ENCODE measurements around the gene SYT15B. TPM values are rescaled to one million over a fixed set of nuclear protein-coding genes. Genes with fewer than 3 reads are reported as not detected.
"Not testable (repeated sequence)": the region's sequence is repeated elsewhere in the genome, so short reads cannot be mapped to it uniquely, and the experiment has no call there.

The SYT15B gene
- total RNA-seq, 1 experiment from 2014 or later, result 0.05 TPM

DNA sequence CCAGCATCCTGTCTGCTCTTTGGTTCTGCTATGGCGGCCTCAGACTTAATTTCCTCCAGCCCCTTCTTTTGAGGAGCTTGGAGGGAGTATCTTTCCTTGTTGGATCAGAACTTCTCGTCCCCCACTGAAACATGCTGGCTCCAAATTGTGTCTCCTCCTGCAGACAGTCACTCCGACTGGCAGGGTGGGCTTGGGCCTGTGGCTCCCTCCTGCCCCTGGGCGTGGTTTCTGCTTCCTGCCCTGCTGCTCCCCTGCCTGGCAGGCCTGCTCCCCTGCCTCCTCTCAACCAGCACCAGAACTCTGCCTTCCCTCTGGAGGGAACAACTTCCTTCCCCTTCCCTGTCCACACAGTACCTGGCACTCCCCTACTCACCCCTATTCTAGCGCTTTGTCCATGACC, 3.8 kb upstream of the SYT15B start:
- CTCF ChIA-PET; POLR2A ChIA-PET; H3K27me3 ChIP-seq (ENCODE audit: control insufficient read depth, insufficient read depth, low read length); in situ Hi-C loops (cut with HindIII; ENCODE audit: low pct_unique_long_range_greater_than_20kb, low sequenced_read_pairs); H3K36me3 ChIP-seq (ENCODE audit: control insufficient read depth, insufficient read depth, low read length); H3K4me1 ChIP-seq (ENCODE audit: control insufficient read depth, insufficient read depth, low read length); BruUV-seq (replicated peaks); H3K9me3 ChIP-seq (ENCODE audit: control insufficient read depth, insufficient read depth, low read depth, low read length); H3K4me3 ChIP-seq (ENCODE audit: low read depth in 2 of 2, low read length in 2 of 2); DNase-seq (ENCODE audit: low read depth, low spot score); intact Hi-C loops (cut with micrococcal nuclease; ENCODE audit: unreplicated experiment); H3K27ac ChIP-seq (ENCODE audit: low read length); ATAC-seq: not testable (repeated sequence)

DNA sequence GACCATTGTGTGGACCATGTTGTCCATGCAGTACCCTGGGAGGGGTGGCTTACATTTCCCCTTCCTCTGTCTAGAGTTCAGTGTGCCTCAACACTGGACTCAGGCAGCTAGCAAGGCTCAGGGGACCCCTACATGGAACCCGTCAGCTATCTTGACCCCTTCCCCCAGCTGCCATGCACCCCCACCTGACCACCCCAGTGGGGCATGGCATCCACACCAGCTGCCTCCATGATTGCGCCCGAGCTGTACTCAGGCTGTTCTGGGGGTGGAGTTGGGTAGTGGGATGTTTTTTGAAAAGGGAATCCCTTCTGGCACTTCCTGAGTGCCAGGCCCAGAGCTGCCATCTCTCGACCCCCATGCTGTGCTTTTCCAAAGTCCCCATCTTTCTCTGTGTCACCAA, 1.8 kb upstream of the SYT15B start:
- H3K36me3 ChIP-seq (ENCODE audit: control insufficient read depth, insufficient read depth, low read length); H3K27ac ChIP-seq (ENCODE audit: low read length); intact Hi-C loops (cut with micrococcal nuclease; ENCODE audit: unreplicated experiment); POLR2A ChIA-PET; ATAC-seq; CTCF ChIA-PET; H3K4me1 ChIP-seq (ENCODE audit: control insufficient read depth, insufficient read depth, low read length); DNase-seq (ENCODE audit: low read depth, low spot score); H3K9me3 ChIP-seq (ENCODE audit: control insufficient read depth, insufficient read depth, low read depth, low read length); BruUV-seq (replicated peaks); H3K4me3 ChIP-seq (ENCODE audit: low read depth in 2 of 2, low read length in 2 of 2); in situ Hi-C loops (cut with HindIII; ENCODE audit: low pct_unique_long_range_greater_than_20kb, low sequenced_read_pairs); H3K27me3 ChIP-seq (ENCODE audit: control insufficient read depth, insufficient read depth, low read length): not testable (repeated sequence)

DNA sequence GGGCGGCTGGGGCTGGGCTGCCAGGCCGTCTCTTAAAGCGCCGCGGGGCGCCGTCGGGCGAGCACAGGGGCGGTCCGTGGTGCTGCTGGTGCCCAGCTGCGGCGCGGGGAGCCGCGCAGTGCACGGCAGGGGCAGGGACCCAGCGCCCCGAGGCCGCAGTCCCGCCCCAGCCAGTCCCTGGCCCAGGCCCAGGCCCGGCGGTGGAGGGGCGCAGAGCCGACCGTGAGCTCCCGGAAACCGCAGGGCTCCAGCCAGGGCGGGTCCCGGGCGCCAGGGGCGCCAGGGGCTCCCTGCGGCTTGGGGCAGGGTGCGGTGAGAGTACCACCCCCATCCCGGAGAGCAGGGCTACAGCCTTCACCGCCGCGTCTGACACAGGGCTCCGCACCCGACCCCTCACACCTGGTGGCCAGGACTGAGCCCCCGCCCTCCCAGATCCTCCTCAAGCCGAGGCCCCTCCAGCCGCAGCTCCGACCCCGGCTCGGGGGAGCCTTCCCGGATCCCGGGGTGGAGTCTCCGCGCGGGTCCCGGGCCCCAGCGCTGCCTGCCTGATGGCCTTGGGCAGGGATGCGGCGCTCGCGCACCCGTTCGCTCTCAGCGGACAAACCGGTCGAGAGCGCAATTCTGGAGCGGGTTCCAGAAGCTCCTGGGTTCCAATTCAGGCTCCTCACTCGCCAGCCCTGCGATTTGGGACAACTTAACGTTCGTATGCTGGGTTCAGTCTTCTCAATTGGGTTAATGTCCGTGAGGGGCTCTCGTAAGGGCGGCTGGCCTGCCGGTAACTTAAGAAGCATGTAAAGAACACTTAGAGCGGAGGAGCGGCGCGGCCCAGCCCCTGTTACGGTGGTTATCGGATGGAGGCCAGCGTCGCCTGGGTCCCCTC, 478 bp downstream of the SYT15B start:
- H3K4me1 ChIP-seq (ENCODE audit: control insufficient read depth, insufficient read depth, low read length); H3K27me3 ChIP-seq (ENCODE audit: control insufficient read depth, insufficient read depth, low read length); intact Hi-C loops (cut with micrococcal nuclease; ENCODE audit: unreplicated experiment); in situ Hi-C loops (cut with HindIII; ENCODE audit: low pct_unique_long_range_greater_than_20kb, low sequenced_read_pairs); H3K36me3 ChIP-seq (ENCODE audit: control insufficient read depth, insufficient read depth, low read length); H3K4me3 ChIP-seq (ENCODE audit: low read depth in 2 of 2, low read length in 2 of 2); H3K27ac ChIP-seq (ENCODE audit: low read length); DNase-seq (ENCODE audit: low read depth, low spot score); CTCF ChIA-PET; H3K9me3 ChIP-seq (ENCODE audit: control insufficient read depth, insufficient read depth, low read depth, low read length); POLR2A ChIA-PET; BruUV-seq (replicated peaks): not testable (repeated sequence)
- peak; percentile 47 for ATAC-seq

DNA sequence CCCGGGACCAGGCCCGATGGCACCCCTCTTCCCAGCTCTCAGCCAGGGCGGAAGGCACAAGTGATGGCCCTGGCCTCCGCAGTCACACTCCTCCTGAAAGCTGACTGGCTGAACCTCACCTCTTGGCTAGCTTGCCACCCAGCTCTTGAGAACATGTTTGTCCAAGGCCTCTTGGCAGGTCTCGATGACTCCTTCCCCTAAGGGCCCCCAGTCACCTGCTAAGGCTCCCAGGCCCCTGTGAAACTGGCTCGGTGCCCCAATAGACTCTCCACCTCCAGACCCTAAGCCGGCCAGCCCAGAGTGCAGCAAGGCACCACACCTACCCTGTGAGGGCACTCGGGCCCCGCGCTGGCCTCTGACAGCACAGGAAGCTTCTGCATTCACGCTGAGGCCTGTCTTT, 4.5 kb downstream of the SYT15B start:
- intact Hi-C loops (cut with micrococcal nuclease; ENCODE audit: unreplicated experiment); BruUV-seq (replicated peaks); POLR2A ChIA-PET; DNase-seq (ENCODE audit: low read depth, low spot score); in situ Hi-C loops (cut with HindIII; ENCODE audit: low pct_unique_long_range_greater_than_20kb, low sequenced_read_pairs); H3K36me3 ChIP-seq (ENCODE audit: control insufficient read depth, insufficient read depth, low read length); H3K9me3 ChIP-seq (ENCODE audit: control insufficient read depth, insufficient read depth, low read depth, low read length); ATAC-seq; CTCF ChIA-PET; H3K4me1 ChIP-seq (ENCODE audit: control insufficient read depth, insufficient read depth, low read length); H3K27me3 ChIP-seq (ENCODE audit: control insufficient read depth, insufficient read depth, low read length); H3K27ac ChIP-seq (ENCODE audit: low read length); H3K4me3 ChIP-seq (ENCODE audit: low read depth in 2 of 2, low read length in 2 of 2): not testable (repeated sequence)

DNA sequence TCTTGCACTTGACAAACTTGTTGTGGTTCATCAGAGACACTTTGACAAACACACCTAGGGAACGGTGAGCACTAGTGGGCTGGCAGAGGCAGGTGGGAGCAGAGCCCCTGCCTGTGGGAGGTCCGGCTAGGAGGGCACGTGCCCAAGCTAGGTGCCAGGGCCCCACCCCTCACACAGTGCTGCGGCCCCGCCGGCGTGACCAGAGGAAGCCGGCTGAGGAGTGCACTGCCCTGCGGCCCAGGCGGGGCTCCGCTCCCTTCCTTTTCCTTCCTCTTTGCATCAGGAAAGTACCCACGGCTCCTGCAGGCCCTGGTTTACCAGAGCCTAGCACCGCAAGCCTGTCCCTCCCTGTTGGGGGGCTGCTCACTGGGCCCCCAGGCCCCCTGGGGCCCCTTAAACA, 7.2 kb downstream of the SYT15B start:
- in situ Hi-C loops (cut with HindIII; ENCODE audit: low pct_unique_long_range_greater_than_20kb, low sequenced_read_pairs); H3K4me3 ChIP-seq (ENCODE audit: low read depth in 2 of 2, low read length in 2 of 2); POLR2A ChIA-PET; H3K27ac ChIP-seq (ENCODE audit: low read length); CTCF ChIA-PET; BruUV-seq (replicated peaks); ATAC-seq; intact Hi-C loops (cut with micrococcal nuclease; ENCODE audit: unreplicated experiment); H3K9me3 ChIP-seq (ENCODE audit: control insufficient read depth, insufficient read depth, low read depth, low read length); H3K36me3 ChIP-seq (ENCODE audit: control insufficient read depth, insufficient read depth, low read length); H3K27me3 ChIP-seq (ENCODE audit: control insufficient read depth, insufficient read depth, low read length); H3K4me1 ChIP-seq (ENCODE audit: control insufficient read depth, insufficient read depth, low read length); DNase-seq (ENCODE audit: low read depth, low spot score): not testable (repeated sequence)

DNA sequence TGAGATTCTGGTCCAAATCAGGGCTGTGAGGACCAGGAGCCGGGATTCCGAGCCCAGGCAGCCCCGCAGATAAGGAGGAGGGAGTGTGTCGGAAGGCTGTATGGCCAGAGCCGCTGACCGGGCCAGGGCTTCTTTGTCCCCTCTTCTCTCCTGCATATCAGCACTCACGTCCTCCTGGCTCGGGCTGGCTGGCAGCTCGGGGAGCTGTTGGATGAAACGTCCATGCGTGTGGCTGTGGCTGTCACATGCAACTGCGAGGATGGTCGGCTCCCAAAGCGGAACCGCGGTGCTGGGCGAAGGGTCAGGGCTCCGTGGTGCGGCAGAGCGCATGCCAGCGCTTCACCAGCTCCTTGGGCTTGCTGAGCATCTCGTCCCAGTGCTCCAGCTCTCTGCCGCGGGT, 9.5 kb downstream of the SYT15B start:
- intact Hi-C loops (cut with micrococcal nuclease; ENCODE audit: unreplicated experiment), result not testable (repeated sequence)

DNA sequence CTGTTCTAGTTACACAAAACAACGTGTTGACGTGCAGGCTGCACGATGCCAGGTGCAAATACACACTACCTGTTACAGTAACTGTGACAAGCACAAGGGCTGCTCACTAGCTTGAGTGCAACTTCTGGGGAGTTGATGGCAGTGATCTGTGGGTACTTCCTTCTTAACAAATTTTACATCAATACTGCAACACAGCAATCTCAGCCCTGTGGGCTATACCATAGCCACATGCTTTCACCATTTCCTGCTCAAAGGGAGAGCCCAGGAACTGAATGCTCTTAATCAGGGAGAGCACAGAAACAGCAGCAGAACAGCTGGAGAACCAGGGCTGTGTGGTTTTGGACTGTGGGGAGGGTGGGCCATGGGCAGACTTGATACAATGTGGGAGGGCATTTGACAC, 10.2 kb downstream of the SYT15B start:
- H3K4me1 ChIP-seq (ENCODE audit: control insufficient read depth, insufficient read depth, low read length); H3K27me3 ChIP-seq (ENCODE audit: control insufficient read depth, insufficient read depth, low read length); POLR2A ChIA-PET; intact Hi-C loops (cut with micrococcal nuclease; ENCODE audit: unreplicated experiment); ATAC-seq; H3K4me3 ChIP-seq (ENCODE audit: low read depth in 2 of 2, low read length in 2 of 2); DNase-seq (ENCODE audit: low read depth, low spot score); H3K9me3 ChIP-seq (ENCODE audit: control insufficient read depth, insufficient read depth, low read depth, low read length); H3K27ac ChIP-seq (ENCODE audit: low read length); in situ Hi-C loops (cut with HindIII; ENCODE audit: low pct_unique_long_range_greater_than_20kb, low sequenced_read_pairs); H3K36me3 ChIP-seq (ENCODE audit: control insufficient read depth, insufficient read depth, low read length); CTCF ChIA-PET; BruUV-seq (replicated peaks): not testable (repeated sequence)

More for the DNA sequence above, 9.5 kb downstream of the SYT15B start:
- H3K4me1 ChIP-seq (ENCODE audit: control insufficient read depth, insufficient read depth, low read length); DNase-seq (ENCODE audit: low read depth, low spot score); CTCF ChIA-PET; in situ Hi-C loops (cut with HindIII; ENCODE audit: low pct_unique_long_range_greater_than_20kb, low sequenced_read_pairs); ATAC-seq; BruUV-seq (replicated peaks); H3K4me3 ChIP-seq (ENCODE audit: low read depth in 2 of 2, low read length in 2 of 2); H3K27ac ChIP-seq (ENCODE audit: low read length); H3K9me3 ChIP-seq (ENCODE audit: control insufficient read depth, insufficient read depth, low read depth, low read length); POLR2A ChIA-PET; H3K36me3 ChIP-seq (ENCODE audit: control insufficient read depth, insufficient read depth, low read length); H3K27me3 ChIP-seq (ENCODE audit: control insufficient read depth, insufficient read depth, low read length): not testable (repeated sequence)

Measured in Panc1 (cell line).